Sigmoid colon (tissue), 7 donors: ENCODE measurements around the gene LRRK2. TPM values are rescaled to one million over a fixed set of nuclear protein-coding genes. Genes with fewer than 3 reads are reported as not detected.

Experiments used
- DNase-seq: peaks from one replicate; pipeline ENCODE4 v3.0.0-alpha.2; 2019
- H3K27ac ChIP-seq, 4 donors: fragments of 200-600 bp; sonication (generic); one replicate each; pipeline ENCODE4 v1.5.1; 2016 to 2019; ENCODE audit warnings: mild to moderate bottlenecking in 1 of 4
- H3K27me3 ChIP-seq, 3 donors: fragments of 200-600 bp; sonication (generic); one replicate each; pipeline ENCODE4 v1.5.1; 2019; ENCODE audit warnings: mild to moderate bottlenecking in 1 of 3
- H3K36me3 ChIP-seq, 4 donors: fragments of 200-600 bp; sonication (generic); one replicate each; pipeline ENCODE4 v1.5.1; 2016 to 2019
- H3K4me1 ChIP-seq, 4 donors: fragments of 200-600 bp; sonication (generic); one replicate each; pipeline ENCODE4 v1.5.1; 2017 to 2019
- H3K4me3 ChIP-seq, 4 donors: fragments of 200-600 bp; sonication (generic); one replicate each; pipeline ENCODE4 v1.5.1; 2017 to 2019; ENCODE audit warnings: mild to moderate bottlenecking in 2 of 4, moderate library complexity in 1 of 4
- H3K9me3 ChIP-seq, 4 donors: fragments of 200-600 bp in 3 of 4; sonication (generic) in 3 of 4; one replicate each; pipeline versions ENCODE4 v1.5.1 to v1.6.1; 2013 to 2019
- CTCF ChIP-seq, 4 experiments: fragments of 450-650 bp in 3 of 4; fragments of 200-600 bp in 1 of 4; IDR thresholded peaks; one replicate each; pipeline ENCODE4 v1.5.1; 2016 to 2019; ENCODE audit warnings: antibody characterized with exemption in 4 of 4, mild to moderate bottlenecking in 3 of 4, moderate library complexity in 2 of 4
- EP300 ChIP-seq, 4 donors: sonication (generic); formaldehyde crosslinking; IDR thresholded peaks; one replicate each; pipeline ENCODE4 v1.6.1; 2017; ENCODE audit warnings: antibody characterized with exemption in 4 of 4
- POLR2A ChIP-seq, 2 donors: fragments of 450-650 bp; IDR thresholded peaks; one replicate each; pipeline ENCODE4 v1.6.1; 2016; ENCODE audit warnings: antibody characterized with exemption in 2 of 2, mild to moderate bottlenecking in 2 of 2, moderate library complexity in 2 of 2
- POLR2AphosphoS5 ChIP-seq, 4 donors: sonication (generic); formaldehyde crosslinking; IDR thresholded peaks; one replicate each; pipeline ENCODE4 v1.6.1; 2017; ENCODE audit warnings: antibody characterized with exemption in 4 of 4
- WGBS, 2 donors: extraction: QIAGEN DNeasy Blood & Tissue Kit; methylation state at CpG; one replicate each; pipeline ENCODE4 v1.1.7; 2013; 5-methylcytosine and 5-hydroxymethylcytosine counted together
- intact Hi-C: fragments of 100-400 bp; cut with DNase I; formaldehyde crosslinking; loops from one replicate; pipeline ENCODE4 v1.15.1; 2023
- polyA plus RNA-seq, 3 donors: library from polyadenylated mRNA; stranded (reverse); fragments of 200-250 nt; gene quantifications; one replicate each; pipeline ENCODE4 v1.2.3, GENCODE V29; 2013
- total RNA-seq, 4 donors: library from RNA; depleted of rRNA; stranded (reverse); fragments of >200 nt; gene quantifications; one replicate each; pipeline ENCODE4 v1.1.0, GENCODE V29; 2016
- donor health status: healthy with polysubstance abuse.
- donor health status: Bipolar disorder and iron deficiency.
- donor health status: healthy.

The LRRK2 gene
- total RNA-seq (10 to 100 TPM; 18.7 to 29.9 (median 25.4) TPM), polyA plus RNA-seq (1 to 10 TPM in 2 of 3 donors, under 1 TPM in 1; 0.92 to 2.9 (median 1.8) TPM)

DNA sequence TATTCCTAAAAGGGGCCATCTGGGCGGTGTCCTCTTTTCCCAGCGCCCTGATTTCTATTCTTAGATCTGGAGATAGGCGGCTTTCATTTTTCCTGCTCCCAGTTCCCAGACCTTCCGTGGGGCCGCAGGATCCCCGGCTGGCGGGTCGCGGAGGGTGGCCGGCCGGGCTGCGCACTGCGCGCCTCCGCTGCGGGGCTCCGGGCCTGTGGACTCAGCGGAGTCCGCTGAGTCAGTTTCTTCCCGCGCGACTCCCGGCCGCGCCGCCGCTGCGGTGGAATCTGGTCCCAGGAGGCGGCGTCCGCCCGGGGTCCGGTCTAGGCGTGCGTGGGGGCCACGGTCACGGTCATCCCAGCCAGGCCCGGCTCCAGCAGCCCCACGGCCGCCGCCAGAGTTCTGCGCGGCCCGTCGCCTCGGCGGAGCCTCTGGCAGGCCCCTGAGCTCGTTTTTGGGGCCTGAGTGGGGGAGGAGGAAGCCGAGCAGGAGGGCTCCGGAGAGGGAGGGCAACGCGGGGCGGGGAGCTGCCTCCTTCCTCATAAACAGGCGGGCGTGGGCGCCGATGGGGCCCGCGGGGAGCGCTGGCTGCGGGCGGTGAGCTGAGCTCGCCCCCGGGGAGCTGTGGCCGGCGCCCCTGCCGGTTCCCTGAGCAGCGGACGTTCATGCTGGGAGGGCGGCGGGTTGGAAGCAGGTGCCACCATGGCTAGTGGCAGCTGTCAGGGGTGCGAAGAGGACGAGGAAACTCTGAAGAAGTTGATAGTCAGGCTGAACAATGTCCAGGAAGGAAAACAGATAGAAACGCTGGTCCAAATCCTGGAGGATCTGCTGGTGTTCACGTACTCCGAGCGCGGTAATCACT is at the start of gene LRRK2:
Gene LRRK2, plus strand, starts transcription at position 559 of the 853 bp plus-strand sequence. Its CDS starts 135 bp downstream, at position 694.
- WGBS, 2 donors, result 1% methylated on average over 78 of the region's 78 CpGs
- peak within 1 kb of the TSS; percentile 90 to 98 (median 94) for H3K27ac ChIP-seq
- no peaks in the 10 kb centered on the region for H3K36me3 ChIP-seq
- no peaks in the 10 kb centered on the region for H3K9me3 ChIP-seq
- peak; percentile 94 for DNase-seq
- H3K4me1 ChIP-seq, result peaks cover 0 to 33% (median 22%) of the 10 kb centered on the region in 4 donors
- no peak for TF ChIP-seq CTCF (IDR thresholded peaks at IDR 0.05)
- peak; percentile 47 to 75 (median 68) for TF ChIP-seq POLR2AphosphoS5 (IDR thresholded peaks at IDR 0.05)
- TF ChIP-seq POLR2A (IDR thresholded peaks at IDR 0.05), result peak; percentile 48 to 66
- peak in 1 of 4 donors; percentile 28 for TF ChIP-seq EP300 (IDR thresholded peaks at IDR 0.05)
- no peaks in the 10 kb centered on the region for H3K27me3 ChIP-seq
- peak within 1 kb of the TSS; percentile 62 to 84 (median 74) for H3K4me3 ChIP-seq
- intact Hi-C loops, result loop anchor here (2.0 to 10.0 kb wide), 3 partner anchors 72 to 780 kb away; partner anchors contain the start of gene KIF21A

DNA sequence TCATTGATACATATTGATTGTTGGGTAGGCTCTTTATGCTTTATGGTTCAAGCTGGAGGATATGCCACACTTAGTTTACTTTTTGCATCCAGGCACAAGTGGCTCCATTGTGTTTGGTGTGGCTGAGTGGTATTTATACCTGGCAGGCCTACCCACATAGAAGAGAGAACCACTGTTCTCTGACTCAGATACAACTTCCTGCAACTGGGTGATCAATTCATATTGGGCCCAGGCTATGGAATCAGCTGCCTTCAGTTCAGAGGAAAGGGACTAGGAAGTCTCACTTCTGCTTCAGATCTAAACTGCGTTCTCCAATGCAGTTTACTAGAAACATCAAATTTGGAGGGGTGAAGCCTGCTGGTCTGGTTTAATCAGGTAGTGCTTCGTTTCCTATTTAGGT is 49.8 kb upstream of the LRRK2 start:
- 61 to 75% methylated on average over 2 of the region's 2 CpGs for WGBS, 2 donors
- Histone ChIP-seq H3K9me3 (no peaks in the 10 kb centered on the region), H3K27ac (no peak overlapping the region), H3K36me3 (no peaks in the 10 kb centered on the region), H3K4me3 (no peak overlapping the region), H3K4me1 (no peaks in the 10 kb centered on the region), H3K27me3 (no peaks in the 10 kb centered on the region)
- TF ChIP-seq EP300 (IDR thresholded peaks at IDR 0.05), result no peak
- no peak for TF ChIP-seq POLR2AphosphoS5 (IDR thresholded peaks at IDR 0.05)
- DNase-seq, result no peak
- intact Hi-C loops, result no loop called here

GRCh38 chr12:40175489-40175888 is 49.3 kb upstream of the LRRK2 start:
- Histone ChIP-seq H3K27me3 (no peaks in the 10 kb centered on the region), H3K27ac (no peak overlapping the region), H3K36me3 (no peaks in the 10 kb centered on the region), H3K4me1 (no peaks in the 10 kb centered on the region), H3K4me3 (no peak overlapping the region), H3K9me3 (peaks cover 0 to under 1% (median 0%) of the 10 kb centered on the region in 4 donors)
- 91 to 92% methylated on average over 3 of the region's 3 CpGs for WGBS, 2 donors
- intact Hi-C loops, result no loop called here
- no peak for DNase-seq
- TF ChIP-seq POLR2AphosphoS5 (IDR thresholded peaks at IDR 0.05) (no peak), POLR2A (IDR thresholded peaks at IDR 0.05) (no peak), CTCF (IDR thresholded peaks at IDR 0.05) (no peak), EP300 (IDR thresholded peaks at IDR 0.05) (no peak)

DNA sequence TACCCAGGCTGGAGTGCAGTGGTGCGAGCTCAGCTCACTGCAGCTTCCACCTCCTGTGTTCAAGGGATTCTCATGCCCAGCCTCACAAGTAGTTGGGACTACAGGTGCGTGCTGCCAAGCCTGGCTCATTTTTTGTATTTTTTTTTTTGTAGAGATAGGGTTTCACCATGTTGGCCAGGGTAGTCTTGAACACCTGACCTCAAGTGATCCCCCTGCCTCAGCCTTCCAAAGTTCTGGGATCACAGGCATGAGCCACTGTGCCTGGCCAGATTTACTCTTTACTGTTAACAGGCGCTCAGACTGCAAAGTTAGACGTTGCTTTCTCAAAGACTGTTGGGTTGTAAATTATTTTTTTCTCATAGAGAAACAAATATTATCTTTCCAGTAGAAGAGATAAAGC is 46.1 kb upstream of the LRRK2 start:
- DNase-seq, result no peak
- Histone ChIP-seq H3K27ac (no peak overlapping the region), H3K36me3 (no peaks in the 10 kb centered on the region), H3K27me3 (no peaks in the 10 kb centered on the region), H3K4me1 (no peaks in the 10 kb centered on the region), H3K9me3 (peaks cover 0 to 2% (median 0%) of the 10 kb centered on the region in 4 donors), H3K4me3 (no peak overlapping the region)
- TF ChIP-seq POLR2AphosphoS5 (IDR thresholded peaks at IDR 0.05) (no peak), POLR2A (IDR thresholded peaks at IDR 0.05) (no peak), CTCF (IDR thresholded peaks at IDR 0.05) (no peak), EP300 (IDR thresholded peaks at IDR 0.05) (no peak)
- 74 to 88% methylated on average over 4 of the region's 4 CpGs for WGBS, 2 donors
- intact Hi-C loops, result no loop called here

- H3K9me3 ChIP-seq, result peaks cover 0 to 2% (median 0%) of the 10 kb centered on the region in 4 donors
- 18 to 40% methylated on average over 1 of the region's 1 CpG for WGBS, 2 donors
- DNase-seq, result no peak
- TF ChIP-seq CTCF (IDR thresholded peaks at IDR 0.05), result no peak
- no peak for TF ChIP-seq POLR2AphosphoS5 (IDR thresholded peaks at IDR 0.05)
- no peak for TF ChIP-seq EP300 (IDR thresholded peaks at IDR 0.05)
- no peak for TF ChIP-seq POLR2A (IDR thresholded peaks at IDR 0.05)
- H3K27ac ChIP-seq, result no peak overlapping the region
- intact Hi-C loops, result no loop called here
- no peaks in the 10 kb centered on the region for H3K36me3 ChIP-seq
- no peaks in the 10 kb centered on the region for H3K4me1 ChIP-seq
- H3K4me3 ChIP-seq, result no peak overlapping the region
- no peaks in the 10 kb centered on the region for H3K27me3 ChIP-seq
These were observed 43.3 kb upstream of the LRRK2 start for GRCh38 chr12:40181490-40181889.
